Epithelial cell of esophagus (primary cell): ENCODE results near the gene GLDC.
A peak's percentile ranks its signal among the peaks of the same experiment; 100 is the strongest.
"Not testable (repeated sequence)": the region's sequence is repeated elsewhere in the genome, so short reads cannot be mapped to it uniquely, and the experiment has no call there.

Experiments used
- DNase-seq: peaks from one replicate; pipeline ENCODE4 v3.0.0; 2010; ENCODE audit warnings: low read depth
- H3K4me3 ChIP-seq: 2 replicates; pipeline ENCODE4 v1.5.1; 2011; ENCODE audit warnings: mild to moderate bottlenecking, low read length, control low read depth
- TF ChIP-seq, protein P1 (sequence below): IDR thresholded peaks from 2 replicates; pipeline ENCODE4 v1.5.1; 2011; ENCODE audit warnings: low read depth, mild to moderate bottlenecking, low read length, control low read depth, inconsistent platforms; ENCODE audit not compliant: insufficient read depth; ENCODE audit errors: missing control alignments

Gene GLDC

DNA sequence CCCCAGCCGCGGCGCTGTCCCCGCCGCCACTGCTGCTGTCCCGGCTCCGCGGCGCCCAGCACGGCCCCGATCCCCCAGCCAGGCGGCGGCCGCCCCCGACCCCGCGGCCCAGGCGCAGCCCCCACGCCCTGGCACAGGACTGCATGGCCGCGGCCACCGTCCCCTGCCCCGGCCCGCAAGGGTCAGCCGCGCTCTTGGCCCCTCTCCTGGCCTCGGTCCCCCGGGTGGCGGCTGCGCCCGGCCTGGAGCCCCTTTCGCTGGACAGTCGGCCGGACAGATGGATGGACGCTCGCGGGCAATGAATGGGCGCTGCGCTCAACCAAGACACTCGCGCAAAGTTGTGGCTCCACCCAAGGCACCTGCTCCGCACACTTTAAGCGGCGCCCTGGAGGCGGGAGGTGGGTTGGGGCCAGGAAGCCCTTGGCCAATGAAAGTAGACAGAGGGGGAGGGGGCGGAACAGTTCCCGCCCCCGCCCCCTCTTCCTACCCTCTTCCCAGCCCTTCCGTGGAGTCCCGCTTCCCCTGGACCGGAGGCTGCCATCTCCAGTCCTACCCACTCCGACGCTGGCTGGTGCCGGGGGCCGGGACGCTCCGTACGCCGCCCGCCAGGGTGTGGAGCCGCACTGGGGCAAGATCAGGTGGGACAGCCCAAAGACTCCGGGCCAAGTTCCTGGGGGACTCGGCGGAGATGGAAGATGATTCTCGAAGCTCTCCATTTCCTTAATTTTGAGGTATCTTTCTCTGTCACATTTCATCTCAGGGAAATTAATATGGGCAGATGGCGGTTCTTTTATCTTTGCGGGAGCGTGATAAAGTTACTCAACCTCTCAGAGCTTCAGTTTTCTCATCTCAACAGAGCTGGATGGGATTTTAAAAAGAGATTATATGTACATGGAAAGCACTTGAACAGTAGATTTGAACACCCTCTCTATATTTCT, at the start of gene GLDC:
Gene GLDC (minus strand): TSS at position 375 of the 938 bp plus-strand sequence. CDS start 230 bp downstream, at position 145.
- peak within 1 kb of the TSS; percentile 28 for H3K4me3 ChIP-seq
- DNase-seq: peak; percentile 41
- TF ChIP-seq, protein P1, sequence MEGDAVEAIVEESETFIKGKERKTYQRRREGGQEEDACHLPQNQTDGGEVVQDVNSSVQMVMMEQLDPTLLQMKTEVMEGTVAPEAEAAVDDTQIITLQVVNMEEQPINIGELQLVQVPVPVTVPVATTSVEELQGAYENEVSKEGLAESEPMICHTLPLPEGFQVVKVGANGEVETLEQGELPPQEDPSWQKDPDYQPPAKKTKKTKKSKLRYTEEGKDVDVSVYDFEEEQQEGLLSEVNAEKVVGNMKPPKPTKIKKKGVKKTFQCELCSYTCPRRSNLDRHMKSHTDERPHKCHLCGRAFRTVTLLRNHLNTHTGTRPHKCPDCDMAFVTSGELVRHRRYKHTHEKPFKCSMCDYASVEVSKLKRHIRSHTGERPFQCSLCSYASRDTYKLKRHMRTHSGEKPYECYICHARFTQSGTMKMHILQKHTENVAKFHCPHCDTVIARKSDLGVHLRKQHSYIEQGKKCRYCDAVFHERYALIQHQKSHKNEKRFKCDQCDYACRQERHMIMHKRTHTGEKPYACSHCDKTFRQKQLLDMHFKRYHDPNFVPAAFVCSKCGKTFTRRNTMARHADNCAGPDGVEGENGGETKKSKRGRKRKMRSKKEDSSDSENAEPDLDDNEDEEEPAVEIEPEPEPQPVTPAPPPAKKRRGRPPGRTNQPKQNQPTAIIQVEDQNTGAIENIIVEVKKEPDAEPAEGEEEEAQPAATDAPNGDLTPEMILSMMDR: no peak

DNA sequence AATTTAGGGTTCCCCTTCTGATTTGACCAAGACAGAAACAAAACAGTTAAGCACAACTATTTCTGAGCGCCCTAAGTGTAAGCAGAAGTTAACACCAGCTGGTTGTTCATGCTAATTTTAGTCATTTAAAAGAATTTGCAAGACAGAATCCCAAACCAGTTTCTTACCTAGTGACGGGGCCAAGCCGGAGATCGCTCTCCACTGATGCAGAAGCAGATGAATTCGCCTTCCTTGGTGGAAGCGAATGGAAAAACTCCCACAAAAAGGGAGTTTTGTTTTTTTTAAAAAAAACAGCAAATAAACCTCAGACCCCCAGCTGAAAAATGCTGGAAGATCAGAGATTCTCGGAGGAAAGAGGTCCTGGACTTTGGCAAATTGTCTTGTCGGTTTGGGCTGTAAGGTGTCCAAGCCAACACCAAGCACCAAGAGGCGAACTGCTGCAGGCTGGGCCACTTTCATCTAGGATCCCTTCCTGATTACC, 47.4 kb upstream of the GLDC start:
- TF ChIP-seq, protein P1: no peak
- H3K4me3 ChIP-seq: no peak overlapping the region
- DNase-seq: no peak

DNA sequence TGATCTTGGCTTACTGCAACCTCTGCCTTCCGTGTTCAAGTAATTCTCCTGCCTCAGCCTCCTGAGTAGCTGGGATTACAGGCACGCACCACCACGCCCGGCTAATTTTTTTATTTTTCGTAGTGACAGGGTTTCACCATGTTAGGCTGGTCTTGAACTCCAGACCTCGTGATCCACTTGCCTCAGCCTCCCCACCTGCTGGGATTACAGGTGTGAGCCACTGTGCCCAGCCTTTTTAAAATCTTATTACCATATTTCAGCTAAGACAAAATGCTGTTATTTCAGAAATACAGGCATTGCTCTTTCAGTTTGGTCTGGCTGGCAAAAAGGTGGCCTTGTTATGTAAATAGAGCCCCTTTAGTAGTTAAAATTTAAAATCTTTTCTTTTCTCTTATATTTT, 46.9 kb upstream of the GLDC start:
- TF ChIP-seq, protein P1: no peak

DNA sequence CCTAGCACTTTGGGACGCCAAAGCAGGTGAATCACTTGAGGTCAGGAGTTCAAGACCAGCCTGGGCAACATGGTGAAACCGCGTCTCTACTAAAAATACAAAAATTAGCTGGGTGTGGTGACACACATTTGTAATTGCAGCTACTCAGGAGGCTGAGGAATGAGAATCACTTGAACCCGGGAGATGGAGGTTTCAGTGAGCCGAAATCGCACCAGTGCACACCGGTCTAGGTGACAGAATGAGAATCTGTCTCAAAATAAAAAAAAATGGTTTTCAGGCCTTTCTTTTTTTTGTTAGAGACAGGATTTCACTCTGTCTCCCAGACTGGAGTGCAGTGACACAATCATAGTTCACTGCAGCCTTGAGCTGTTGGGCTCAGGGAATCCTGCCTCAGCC, 45.1 kb upstream of the GLDC start:
- not testable (repeated sequence) for H3K4me3 ChIP-seq, DNase-seq

More for the DNA sequence above, 46.9 kb upstream of the GLDC start:
- no peak for DNase-seq
- H3K4me3 ChIP-seq: no peak overlapping the region

DNA sequence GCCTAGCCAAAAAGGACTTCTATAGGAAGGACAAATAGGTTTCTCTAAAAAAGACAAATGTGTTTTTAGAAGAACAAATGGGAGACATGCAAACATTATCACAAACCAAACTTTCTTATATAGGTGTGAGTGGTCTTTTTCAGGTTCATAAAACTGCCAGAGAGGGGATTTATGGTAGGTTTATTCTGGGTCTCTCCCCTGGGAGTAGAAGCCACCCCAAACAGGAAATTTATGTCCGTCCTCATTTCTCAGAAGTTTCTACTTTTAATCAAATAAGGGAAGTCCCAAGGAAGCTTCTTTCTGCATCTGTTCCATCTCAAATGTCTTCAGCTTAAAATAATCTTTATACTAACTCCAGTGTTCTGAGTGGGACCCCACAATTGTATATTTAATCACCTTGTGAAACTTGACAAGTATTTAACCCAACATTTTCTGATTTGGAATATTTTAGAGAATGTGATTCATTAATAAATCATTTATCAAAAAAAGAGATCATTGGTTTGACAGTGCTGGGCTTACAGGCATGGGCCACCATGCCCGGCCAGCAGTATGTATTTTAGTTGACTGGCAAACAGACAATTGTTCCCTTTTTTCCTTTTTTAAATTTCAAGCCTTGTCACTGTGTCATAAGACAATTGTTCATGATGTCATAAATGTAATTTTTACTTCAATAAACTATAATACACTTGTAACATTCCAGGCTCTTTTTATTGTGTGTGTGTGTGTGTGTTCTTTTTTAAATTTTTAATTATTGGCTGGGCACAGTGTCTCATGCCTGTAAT, 44.6 kb upstream of the GLDC start:
- H3K4me3 ChIP-seq: no peak overlapping the region
- TF ChIP-seq, protein P1: no peak
- DNase-seq: no peak

DNA sequence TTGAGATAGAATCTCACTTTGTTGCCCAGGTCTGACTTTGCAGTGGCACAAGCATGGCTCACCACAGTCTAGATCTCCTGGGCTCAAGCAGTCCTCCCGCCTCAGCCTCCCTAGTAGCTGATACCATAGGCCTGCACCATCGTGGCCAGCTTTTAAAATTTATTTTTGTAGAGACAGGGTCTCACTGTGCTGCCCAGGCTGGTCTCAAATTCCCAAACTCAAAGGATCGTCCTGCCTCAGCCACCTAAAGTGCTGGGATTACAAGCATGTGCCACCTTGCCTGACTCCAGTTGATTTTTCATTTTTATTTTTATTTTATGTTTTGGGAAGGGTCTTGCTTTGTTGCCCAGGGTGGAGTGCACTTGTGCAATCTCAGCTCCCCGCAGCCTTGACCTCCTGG, 41.7 kb upstream of the GLDC start:
- no peak for DNase-seq
- no peak overlapping the region for H3K4me3 ChIP-seq
- TF ChIP-seq, protein P1: no peak

DNA sequence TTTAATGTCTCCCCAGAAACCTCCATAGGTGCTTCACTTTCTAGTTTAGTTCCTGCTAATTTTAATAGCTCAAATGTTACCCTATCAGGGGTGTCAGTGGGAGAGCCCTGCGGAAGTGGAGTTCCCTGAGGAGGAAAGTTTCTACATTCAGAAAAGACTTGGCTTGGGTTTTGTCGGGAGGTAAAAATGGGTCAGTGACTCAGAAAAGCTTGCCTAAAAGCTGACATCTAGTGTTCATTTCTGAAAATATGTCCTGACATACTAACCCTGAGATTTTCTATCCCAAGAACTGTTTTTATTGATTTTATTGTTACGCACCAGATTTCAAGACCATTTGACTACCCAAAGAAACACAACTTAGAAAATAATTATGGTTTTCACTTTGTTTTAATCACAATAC, 40.9 kb upstream of the GLDC start:
- DNase-seq: peak; percentile 42
- no peak overlapping the region for H3K4me3 ChIP-seq
- TF ChIP-seq, protein P1: peak; percentile 24
